HG03103 (cell line): Measurements from ENCODE around the gene MAP3K1.

Source experiments
- ATAC-seq: cut with Tn5 transposase; IDR thresholded peaks from one replicate; pipeline ENCODE4 v1.9.1; 2021; ENCODE audit warnings: low read depth; ENCODE audit not compliant: unreplicated experiment

MAP3K1 gene

GRCh38 chr5:56900395-56900794 is 85.0 kb downstream of the MAP3K1 start:
- ATAC-seq, result no peak

- ATAC-seq, result no peak
Observed at GRCh38 chr5:56900858-56901578, 85.7 kb downstream of the MAP3K1 start.

GRCh38 chr5:56908942-56909293 is 93.6 kb downstream of the MAP3K1 start:
- ATAC-seq, result peak; percentile 32

- peak; percentile 82 for ATAC-seq
Observed at GRCh38 chr5:56909294-56910209, 94.2 kb downstream of the MAP3K1 start, which contains the start of gene SETD9. SETD9 (plus strand) TSS chr5:56909596; CDS start chr5:56909646, 50 bp downstream.

GRCh38 chr5:56910210-56910965 is 95.0 kb downstream of the MAP3K1 start:
- ATAC-seq, result peak; percentile 16

- ATAC-seq, result no peak
Observed at GRCh38 chr5:56913766-56914165, 98.4 kb downstream of the MAP3K1 start.

GRCh38 chr5:56914678-56915077 is 99.3 kb downstream of the MAP3K1 start:
- ATAC-seq, result no peak

GRCh38 chr5:56917534-56917933 is 102.2 kb downstream of the MAP3K1 start:
- no peak for ATAC-seq

- ATAC-seq, result no peak
Observed at GRCh38 chr5:56918054-56918453, 102.7 kb downstream of the MAP3K1 start.

- ATAC-seq, result no peak
Observed at GRCh38 chr5:56919942-56920662, 104.8 kb downstream of the MAP3K1 start.

GRCh38 chr5:56922922-56923321 is 107.6 kb downstream of the MAP3K1 start:
- no peak for ATAC-seq

- ATAC-seq, result no peak
Observed at GRCh38 chr5:56934325-56934724, 119.0 kb downstream of the MAP3K1 start.

- no peak for ATAC-seq
Observed at GRCh38 chr5:56938858-56939257, 123.5 kb downstream of the MAP3K1 start.

- no peak for ATAC-seq
Observed at GRCh38 chr5:56941981-56942380, 126.6 kb downstream of the MAP3K1 start.
